CMK (cell line): ENCODE data around the gene FAM24B.

ENCODE experiments used
- DNase-seq: peaks from one replicate; pipeline ENCODE4 v3.0.0-alpha.2; 2010; ENCODE audit warnings: low read depth

Gene FAM24B

DNA sequence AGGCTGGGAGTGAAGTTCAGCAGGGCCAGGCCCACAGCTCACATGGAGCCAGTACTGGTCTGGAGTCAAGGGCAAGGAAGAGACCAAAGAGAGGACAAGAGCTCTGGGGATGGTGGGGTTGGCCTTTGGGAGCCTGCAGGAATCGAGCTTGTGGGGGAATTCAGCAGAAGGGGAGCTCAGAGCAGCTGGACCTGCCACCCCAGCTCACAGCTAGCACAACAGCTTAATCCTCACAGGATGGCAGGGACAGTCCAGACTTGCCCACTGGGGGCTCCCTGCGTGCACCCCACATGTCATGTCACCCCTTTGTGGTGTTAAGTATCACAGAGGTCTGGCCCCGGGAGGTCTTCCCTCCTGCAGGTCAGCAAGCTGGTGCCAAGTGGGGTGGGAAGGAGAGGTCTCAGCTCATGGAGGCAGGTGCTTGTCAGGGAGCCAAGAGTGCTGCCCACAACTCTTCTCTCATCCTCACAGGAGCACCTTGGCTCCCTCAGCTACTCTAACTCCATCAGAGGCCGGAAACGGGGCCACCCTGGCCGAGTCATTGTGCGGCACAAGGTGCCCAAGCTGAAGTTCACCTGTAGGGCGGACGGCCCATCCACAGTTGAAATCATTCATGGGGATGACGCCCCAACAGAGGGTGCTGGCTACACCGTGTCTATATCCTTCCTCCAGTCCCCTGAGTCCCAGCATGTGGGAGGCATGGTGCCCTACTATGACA, 56.2 kb downstream of the FAM24B start:
- DNase-seq, result no peak

DNA sequence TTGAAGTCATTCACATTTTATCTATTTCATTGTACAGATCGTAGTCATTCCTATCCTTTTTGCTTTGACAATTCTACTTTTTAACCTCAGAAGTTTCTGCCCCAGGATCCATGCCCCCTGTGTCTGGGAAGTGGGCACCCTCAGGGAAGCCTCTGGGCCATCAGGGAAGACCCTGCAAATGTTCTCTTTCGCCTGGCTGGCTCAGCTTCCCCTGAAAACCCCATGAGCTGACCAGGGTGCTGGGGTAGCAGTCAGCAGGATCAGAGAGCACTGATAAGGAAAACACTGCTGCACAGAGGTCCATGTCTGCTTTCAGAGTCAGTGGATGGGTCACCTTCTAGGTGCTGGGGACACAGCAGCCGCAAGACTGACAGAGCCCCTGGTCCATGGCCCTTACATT, 57.6 kb downstream of the FAM24B start:
- DNase-seq, result no peak

DNA sequence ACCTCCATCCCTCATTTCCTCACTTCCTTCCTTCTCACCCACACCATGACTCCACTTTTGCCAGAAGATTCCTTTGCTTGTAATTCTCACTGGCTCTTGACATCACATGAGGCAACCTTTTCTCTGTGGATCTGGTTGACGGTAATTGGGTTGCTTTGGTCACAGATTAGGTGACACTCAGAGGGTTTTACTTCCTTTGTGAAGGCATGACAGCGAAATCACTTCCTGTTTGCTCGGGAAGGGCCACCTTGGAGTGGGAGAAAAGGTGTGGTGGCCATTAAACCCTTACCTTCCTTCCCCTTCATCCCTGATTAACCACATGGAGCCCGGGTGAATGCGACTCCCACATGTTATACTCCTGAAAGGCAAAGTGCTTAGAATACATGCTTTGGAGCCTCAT, 63.9 kb downstream of the FAM24B start:
- no peak for DNase-seq

DNA sequence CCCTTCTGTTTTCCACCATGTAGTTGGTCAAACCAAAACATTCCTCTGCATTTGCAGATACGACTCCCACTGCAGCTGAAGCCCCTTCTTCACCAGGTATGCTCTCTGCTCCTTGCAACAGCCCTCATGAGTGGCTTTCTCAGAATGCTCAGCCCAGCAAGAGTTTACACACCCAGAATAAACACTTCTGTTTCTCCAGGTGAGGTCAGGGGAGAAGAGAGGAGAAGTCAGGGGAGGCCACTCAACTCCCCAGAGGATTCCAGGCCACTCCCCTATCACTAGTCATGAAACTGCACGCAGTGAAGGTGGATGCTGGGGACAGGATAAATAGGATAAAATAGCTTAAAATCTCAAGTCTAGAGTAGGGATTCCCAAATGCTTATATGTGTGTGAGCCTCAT, 64.9 kb downstream of the FAM24B start:
- no peak for DNase-seq

DNA sequence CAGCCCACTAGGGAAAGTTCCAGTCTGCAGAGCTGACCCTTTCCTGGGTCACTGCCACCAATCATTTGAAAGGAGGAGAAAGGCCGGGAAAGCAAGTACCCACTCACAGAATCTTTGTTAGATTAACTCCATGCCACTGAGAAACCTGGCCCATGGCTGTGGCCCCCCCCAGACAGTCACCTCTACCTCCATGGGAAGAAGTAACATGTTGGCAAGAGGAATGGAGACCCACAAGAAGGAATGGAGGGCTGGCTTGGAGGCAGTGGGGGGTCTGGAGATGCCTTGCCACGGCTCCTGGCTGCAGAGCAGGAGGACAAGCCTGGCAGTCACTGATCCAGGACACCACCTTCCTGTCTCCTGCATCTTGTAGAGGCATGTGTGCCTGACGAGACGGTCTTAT, 66.6 kb downstream of the FAM24B start:
- DNase-seq, result no peak

DNA sequence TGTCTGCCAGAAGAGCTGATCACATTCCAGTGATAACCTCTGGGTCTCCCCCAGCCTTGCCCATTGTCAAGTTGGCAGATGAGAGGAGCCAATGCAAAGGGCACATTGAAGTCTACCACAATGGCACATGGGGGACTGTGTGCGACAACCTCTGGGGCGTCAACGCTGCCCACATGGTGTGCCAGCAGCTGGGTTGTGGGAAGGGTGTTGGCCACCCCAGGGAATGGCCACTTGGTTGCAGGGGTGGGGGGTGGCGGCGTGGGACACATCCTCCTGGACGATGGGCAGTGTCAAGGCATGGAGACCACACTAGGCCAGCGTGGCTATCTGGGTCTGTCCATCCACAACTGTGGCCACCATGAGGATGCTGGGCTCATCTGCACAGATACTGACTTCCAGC, 77.1 kb downstream of the FAM24B start:
- DNase-seq, result no peak
